OCI-LY7 (cell line): ENCODE results near the gene CDCA7L. TPM values are rescaled to one million over a fixed set of nuclear protein-coding genes. Genes with fewer than 3 reads are reported as not detected.

ENCODE experiments used
- BruUV-seq: library from RNA; stranded (reverse); fragments of 400-500 nt; replicated peaks from 2 replicates; lab custom pipeline; 2021; lab: Mats Ljungman, UMichigan
- CTCF ChIA-PET: fragments of 300-600 bp; sonication (Branson Sonifier 250); formaldehyde crosslinking; loops from one replicate; lab custom pipeline; 2022; ENCODE audit warnings: antibody characterized with exemption; ENCODE audit not compliant: unreplicated experiment; lab: Charles Lee
- POLR2A ChIA-PET: fragments of 300-600 bp; sonication (Branson Sonifier 250); formaldehyde crosslinking; loops from one replicate; lab custom pipeline; 2022; ENCODE audit warnings: antibody characterized with exemption; lab: Charles Lee
- DNase-seq: peaks from one replicate; pipeline ENCODE4 v3.0.0-alpha.2; 2015; ENCODE audit warnings: low spot score
- H2AFZ ChIP-seq: fragments of 200-600 bp; sonication (generic), shearing (Covaris generic); 2 replicates; pipeline ENCODE4 v1.6.1; 2014; ENCODE audit warnings: mild to moderate bottlenecking, antibody characterized with exemption, low read length, moderate library complexity
- H3K27ac ChIP-seq: fragments of 200-600 bp; sonication (generic); 2 replicates; pipeline ENCODE4 v1.5.1; 2014; ENCODE audit warnings: mixed run types, low read depth, mild to moderate bottlenecking, moderate library complexity, low read length, inconsistent platforms; ENCODE audit not compliant: poor library complexity, severe bottlenecking
- H3K36me3 ChIP-seq: fragments of 200-600 bp; sonication (generic); 2 replicates; pipeline ENCODE4 v1.6.1; 2014; ENCODE audit warnings: mild to moderate bottlenecking, antibody characterized with exemption, low read length, moderate library complexity, mixed read lengths; ENCODE audit not compliant: insufficient read depth
- H3K4me1 ChIP-seq: fragments of 200-600 bp; sonication (generic); 2 replicates; pipeline ENCODE4 v1.5.1; 2014; ENCODE audit warnings: mild to moderate bottlenecking, low read length; ENCODE audit not compliant: insufficient read depth, poor library complexity, severe bottlenecking
- H3K4me2 ChIP-seq: fragments of 200-600 bp; sonication (generic); 2 replicates; pipeline ENCODE4 v1.6.1; 2014; ENCODE audit warnings: mild to moderate bottlenecking, low read length
- H3K4me3 ChIP-seq: fragments of 200-600 bp; sonication (generic); 2 replicates; pipeline ENCODE4 v1.5.1; 2014; ENCODE audit warnings: mild to moderate bottlenecking, low read depth, low read length; ENCODE audit not compliant: poor library complexity, severe bottlenecking
- H3K79me2 ChIP-seq: fragments of 200-600 bp; sonication (generic); 2 replicates; pipeline ENCODE4 v1.6.1; 2016; ENCODE audit warnings: low read depth, mild to moderate bottlenecking, low read length, moderate library complexity, mixed read lengths; ENCODE audit not compliant: insufficient read depth
- H3K9me2 ChIP-seq: fragments of 200-600 bp; sonication (generic); 2 replicates; pipeline ENCODE4 v1.6.1; 2016; ENCODE audit warnings: mild to moderate bottlenecking, low read length, mixed read lengths; ENCODE audit not compliant: insufficient read depth
- H3K9me3 ChIP-seq: fragments of 200-600 bp; sonication (generic); 2 replicates; pipeline ENCODE4 v1.6.1; 2014; ENCODE audit warnings: mild to moderate bottlenecking, mixed run types, low read length, mixed read lengths
- H4K20me1 ChIP-seq: fragments of 200-600 bp; sonication (generic); 2 replicates; pipeline ENCODE4 v1.6.1; 2014; ENCODE audit warnings: mild to moderate bottlenecking, antibody characterized with exemption, low read length, moderate library complexity, mixed read lengths; ENCODE audit not compliant: insufficient read depth
- EZH2phosphoT487 ChIP-seq: fragments of 200-600 bp; sonication (generic); IDR thresholded peaks from 2 replicates; pipeline ENCODE4 v1.6.1; 2018; ENCODE audit warnings: low read depth, borderline replicate concordance, mild to moderate bottlenecking, mixed run types, antibody characterized with exemption, low read length, moderate library complexity, mixed read lengths
- intact Hi-C: fragments of 100-400 bp; cut with micrococcal nuclease; formaldehyde crosslinking; loops from one replicate; pipeline ENCODE4 v1.10.0; 2022; ENCODE audit not compliant: unreplicated experiment
- total RNA-seq, 2 experiments: library from RNA; depleted of rRNA in 1 of 2; stranded (reverse); fragments of >200 nt in 1 of 2; shearing (Covaris generic) in 1 of 2; gene quantifications; 2 replicates each; pipeline ENCODE4 v1.2.3, GENCODE V29; 2014 to 2022
- TF ChIP-seq, protein P1 (sequence below): fragments of 200-600 bp; sonication (generic); conservative IDR thresholded peaks from 2 replicates; pipeline ENCODE4 v1.5.1; 2014; ENCODE audit warnings: mild to moderate bottlenecking, antibody characterized with exemption, low read length, moderate library complexity, mixed read lengths

The CDCA7L gene
- total RNA-seq, 2 experiments from 2014 or later = 155 to 173 TPM

DNA sequence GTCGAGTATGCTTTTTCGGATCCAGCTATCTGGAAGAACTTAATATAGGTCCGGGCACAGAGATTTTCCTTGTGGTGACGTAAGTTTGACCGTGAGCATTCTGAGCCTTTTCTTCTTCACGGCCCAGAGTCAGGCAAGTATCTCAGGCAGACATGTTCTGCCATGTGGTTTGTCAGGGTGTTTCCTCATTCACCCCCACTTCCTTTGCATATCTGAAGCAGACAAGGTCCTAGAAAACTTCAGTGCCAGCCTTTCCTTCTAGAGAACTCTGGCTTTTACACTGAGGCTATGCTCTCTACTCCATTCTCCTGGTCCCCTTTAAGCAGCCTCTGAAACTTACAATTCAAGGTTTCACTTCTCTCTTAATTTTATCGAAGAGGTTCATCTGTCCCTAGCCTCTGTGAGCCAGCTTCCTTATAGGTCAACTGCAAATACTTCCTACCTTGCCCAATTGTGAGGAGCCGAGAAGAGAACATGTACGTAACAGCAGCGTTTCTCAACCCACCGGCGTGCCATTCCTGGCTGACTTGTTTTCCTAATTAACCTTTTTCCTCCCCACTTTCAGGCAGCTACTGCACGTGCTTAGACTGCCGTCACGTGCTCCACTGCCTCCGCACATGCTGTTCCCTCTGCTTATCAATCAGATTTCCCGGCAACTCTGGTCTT, 47.3 kb downstream of the CDCA7L start:
- intact Hi-C loops = loop anchor here (1.0 kb wide), 1 partner anchor 15 kb away; no protein-coding TSS in a partner anchor
- BruUV-seq = no TSS peak
- H3K4me2 ChIP-seq = peak overlapping the region; percentile 37
- H3K4me1 ChIP-seq = peaks cover 20% of the 10 kb centered on the region
- H2AFZ ChIP-seq = no peak overlapping the region
- ChIA-PET POLR2A (interaction anchor here (0.6 to 1.9 kb wide), 5 partner anchors 13 to 41 kb away, joined by 3 to 5 read pairs (median 5); no protein-coding TSS in a partner anchor), CTCF (no interaction called here)
- H4K20me1 ChIP-seq = no peaks in the 10 kb centered on the region
- H3K27ac ChIP-seq = peak overlapping the region; percentile 39
- no peaks in the 10 kb centered on the region for H3K9me3 ChIP-seq
- peak; percentile 66 for DNase-seq
- H3K9me2 ChIP-seq = no peaks in the 10 kb centered on the region
- no peaks in the 10 kb centered on the region for H3K79me2 ChIP-seq
- H3K36me3 ChIP-seq = peaks cover 76% of the 10 kb centered on the region
- TF ChIP-seq, protein P1, sequence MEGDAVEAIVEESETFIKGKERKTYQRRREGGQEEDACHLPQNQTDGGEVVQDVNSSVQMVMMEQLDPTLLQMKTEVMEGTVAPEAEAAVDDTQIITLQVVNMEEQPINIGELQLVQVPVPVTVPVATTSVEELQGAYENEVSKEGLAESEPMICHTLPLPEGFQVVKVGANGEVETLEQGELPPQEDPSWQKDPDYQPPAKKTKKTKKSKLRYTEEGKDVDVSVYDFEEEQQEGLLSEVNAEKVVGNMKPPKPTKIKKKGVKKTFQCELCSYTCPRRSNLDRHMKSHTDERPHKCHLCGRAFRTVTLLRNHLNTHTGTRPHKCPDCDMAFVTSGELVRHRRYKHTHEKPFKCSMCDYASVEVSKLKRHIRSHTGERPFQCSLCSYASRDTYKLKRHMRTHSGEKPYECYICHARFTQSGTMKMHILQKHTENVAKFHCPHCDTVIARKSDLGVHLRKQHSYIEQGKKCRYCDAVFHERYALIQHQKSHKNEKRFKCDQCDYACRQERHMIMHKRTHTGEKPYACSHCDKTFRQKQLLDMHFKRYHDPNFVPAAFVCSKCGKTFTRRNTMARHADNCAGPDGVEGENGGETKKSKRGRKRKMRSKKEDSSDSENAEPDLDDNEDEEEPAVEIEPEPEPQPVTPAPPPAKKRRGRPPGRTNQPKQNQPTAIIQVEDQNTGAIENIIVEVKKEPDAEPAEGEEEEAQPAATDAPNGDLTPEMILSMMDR = no peak
- no peak for TF ChIP-seq EZH2phosphoT487
- H3K4me3 ChIP-seq = no peak overlapping the region

DNA sequence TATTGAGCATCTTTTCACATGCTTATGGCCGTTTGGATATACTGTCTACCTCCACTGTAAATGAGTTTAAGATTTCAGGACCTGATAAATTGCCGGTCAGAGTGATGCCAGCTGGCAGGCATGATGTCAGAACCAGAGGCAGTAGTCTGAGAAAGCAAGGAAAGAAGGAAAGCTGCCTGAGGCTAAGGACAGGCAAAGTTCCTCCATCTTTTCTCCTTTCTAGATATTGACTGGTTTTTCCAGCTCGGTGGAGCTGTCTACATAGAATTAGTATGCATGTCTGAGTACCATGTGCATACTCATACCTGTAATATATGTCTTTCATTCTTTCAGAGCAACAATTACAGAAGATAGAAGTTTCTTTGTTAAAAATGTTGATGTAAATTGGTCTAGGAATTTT, 52.3 kb downstream of the CDCA7L start:
- H3K9me3 ChIP-seq = no peaks in the 10 kb centered on the region
- POLR2A ChIA-PET = interaction anchor here (0.6 to 0.7 kb wide), 2 partner anchors 13 to 28 kb away, joined by 3 read pairs; no protein-coding TSS in a partner anchor
- no peaks in the 10 kb centered on the region for H3K9me2 ChIP-seq
- H2AFZ ChIP-seq = no peak overlapping the region
- CTCF ChIA-PET = no interaction called here
- no TSS peak for BruUV-seq
- DNase-seq = no peak
- no peak overlapping the region for H3K27ac ChIP-seq
- TF ChIP-seq, protein P1 = no peak
- no peak for TF ChIP-seq EZH2phosphoT487
- intact Hi-C loops = loop anchor here (5.0 kb wide), 1 partner anchor 109 kb away; no protein-coding TSS in a partner anchor
- no peaks in the 10 kb centered on the region for H4K20me1 ChIP-seq
- H3K36me3 ChIP-seq = peaks cover 26% of the 10 kb centered on the region
- peaks cover 9% of the 10 kb centered on the region for H3K4me1 ChIP-seq
- no peak overlapping the region for H3K4me2 ChIP-seq
- H3K4me3 ChIP-seq = no peak overlapping the region
- no peaks in the 10 kb centered on the region for H3K79me2 ChIP-seq

DNA sequence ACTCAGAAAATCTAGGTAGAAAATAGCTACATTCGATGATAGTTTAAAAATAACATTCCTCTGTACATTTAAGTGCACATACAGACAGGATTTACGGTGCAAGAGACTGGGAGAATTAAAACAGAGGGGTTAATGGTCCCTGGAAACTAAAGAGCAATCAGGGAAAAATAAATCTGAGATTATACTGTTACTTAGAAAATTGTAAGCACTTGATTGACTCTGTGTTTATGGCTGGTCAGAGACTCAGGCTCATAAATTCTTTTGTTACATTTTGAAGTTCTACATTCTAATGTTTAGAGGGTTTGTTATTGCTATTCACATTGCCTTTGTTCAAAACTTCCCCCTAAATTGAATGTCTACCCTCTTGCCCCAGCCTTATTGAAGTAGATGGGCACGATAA, 54.4 kb downstream of the CDCA7L start:
- Histone ChIP-seq H3K79me2 (no peaks in the 10 kb centered on the region), H3K4me1 (no peaks in the 10 kb centered on the region), H3K4me3 (no peak overlapping the region), H3K27ac (no peak overlapping the region), H3K9me3 (no peaks in the 10 kb centered on the region), H2AFZ (no peak overlapping the region), H3K4me2 (no peak overlapping the region), H3K36me3 (peaks cover 13% of the 10 kb centered on the region), H4K20me1 (0 out of 2 replicates have a peak, but pooled peaks cover 3% of the 10 kb centered on the region), H3K9me2 (no peaks in the 10 kb centered on the region)
- no TSS peak for BruUV-seq
- TF ChIP-seq, protein P1 = no peak
- no peak for TF ChIP-seq EZH2phosphoT487
- no peak for DNase-seq
- CTCF ChIA-PET = no interaction called here
- intact Hi-C loops = loop anchor here (5.0 kb wide), 1 partner anchor 111 kb away; no protein-coding TSS in a partner anchor
- POLR2A ChIA-PET = interaction anchor here (0.5 to 0.7 kb wide), 2 partner anchors 10 to 1013 kb away, joined by 3 read pairs; no protein-coding TSS in a partner anchor
